ENCODE data around the gene BRINP1. TPM values are rescaled to one million over a fixed set of nuclear protein-coding genes. Genes with fewer than 3 reads are reported as not detected.

The BRINP1 gene
- total and polyA plus RNA-seq, 2 experiments from 2014 or later, result 13.4 to 33.5 TPM

- Histone ChIP-seq H3K79me2 (replicated peaks; ENCODE audit: insufficient read depth) (peaks cover 39% of the 10 kb centered on the region), H3K9me2 (ENCODE audit: insufficient read depth) (0 out of 2 replicates have a peak, but pooled peaks cover 4% of the 10 kb centered on the region), H2AFZ (no peak overlapping the region), H3K27ac (ENCODE audit: low read depth) (no peak overlapping the region), H3K4me3 (no peak overlapping the region), H3K4me2 (no peak overlapping the region), H4K20me1 (replicated peaks; ENCODE audit: insufficient read depth) (no peaks in the 10 kb centered on the region; the same call in 1 of the 2 replicates), H3K36me3 (ENCODE audit: insufficient read depth) (no peaks in the 10 kb centered on the region), H3K27me3 (ENCODE audit: insufficient read depth) (no peaks in the 10 kb centered on the region), H3F3A (replicated peaks; ENCODE audit: low read depth) (no peaks in the 10 kb centered on the region), H3K4me1 (ENCODE audit: insufficient read depth) (peaks cover 6% of the 10 kb centered on the region; the same call in 1 of the 2 replicates)
- no peaks in the 10 kb centered on the region for H3K9me3 Mint-ChIP-seq
- ATAC-seq (no peak), DNase-seq (ENCODE audit: low spot score) (no peak)
- H3K27me3 Mint-ChIP-seq (ENCODE audit: insufficient read depth, low read depth, poor library complexity), result no peaks in the 10 kb centered on the region
- no peak overlapping the region for H3K4me3 Mint-ChIP-seq
- H3K36me3 Mint-ChIP-seq (ENCODE audit: low read depth), result peaks cover 2% of the 10 kb centered on the region; the same call in 1 of the 3 replicates
- peaks cover 7% of the 10 kb centered on the region; the same call in 2 of the 3 replicates for H3K4me1 Mint-ChIP-seq
- no peak overlapping the region; the same call in 1 of the 2 replicates for H3K27ac Mint-ChIP-seq
- TF ChIP-seq ZNF462 (CRISPR knock-in tag; IDR thresholded peaks at IDR 0.05) (no peak), ZNF331 (CRISPR knock-in tag; IDR thresholded peaks at IDR 0.05; ENCODE audit: low read depth) (no peak), STAT1 (IDR thresholded peaks at IDR 0.05; ENCODE audit: unreplicated experiment) (no peak), EZH2phosphoT487 (IDR thresholded peaks at IDR 0.05; ENCODE audit: unreplicated experiment) (no peak), EZH2 (IDR thresholded peaks at IDR 0.05; ENCODE audit: low read depth, unreplicated experiment) (no peak), REST (IDR thresholded peaks at IDR 0.05; ENCODE audit: unreplicated experiment) (no peak), ZNF114 (CRISPR knock-in tag; IDR thresholded peaks at IDR 0.05) (no peak), NANOG (IDR thresholded peaks at IDR 0.05; ENCODE audit: borderline replicate concordance) (no peak), CTCF (conservative IDR thresholded peaks at IDR 0.05; ENCODE audit: low read depth in 2 of 2) (no peak), JUNB (IDR thresholded peaks at IDR 0.05; ENCODE audit: unreplicated experiment) (no peak), CREB1 (CRISPR knock-in tag; IDR thresholded peaks at IDR 0.05; ENCODE audit: low read depth) (no peak), POLR2AphosphoS5 (IDR thresholded peaks at IDR 0.05; ENCODE audit: low read depth) (no peak), ETS1 (IDR thresholded peaks at IDR 0.05) (no peak)
These were observed 47.1 kb downstream of the BRINP1 start for GRCh38 chr9:119322184-119322583.
